Pons (tissue), 1 donor: ENCODE measurements around the gene MS4A15.

Source experiments
- DNase-seq: peaks from one replicate; pipeline ENCODE4 v3.0.0-alpha.2; 2016; ENCODE audit warnings: low spot score

Gene MS4A15

GRCh38 chr11:60777572-60777971 is 20.9 kb downstream of the MS4A15 start:
- DNase-seq: no peak

DNA sequence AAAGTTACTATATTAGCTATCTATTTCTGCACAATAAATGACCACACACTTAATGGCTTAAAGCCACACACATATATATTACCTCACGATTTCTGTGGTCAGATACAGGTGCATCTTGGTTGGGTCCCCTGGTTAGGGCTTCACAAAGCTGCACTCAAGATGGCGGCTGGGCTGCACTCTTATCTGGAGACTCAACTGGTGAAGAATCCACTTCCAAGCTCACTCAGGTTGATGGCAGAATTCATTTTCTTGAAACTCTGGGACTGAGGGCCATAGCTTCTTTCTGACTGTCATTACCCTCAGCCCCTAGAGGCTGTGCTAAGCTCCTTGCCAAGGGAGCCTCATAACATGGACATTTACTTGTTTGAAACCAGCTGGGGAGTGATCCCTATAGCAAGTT is 23.4 kb downstream of the MS4A15 start:
- DNase-seq: no peak

DNA sequence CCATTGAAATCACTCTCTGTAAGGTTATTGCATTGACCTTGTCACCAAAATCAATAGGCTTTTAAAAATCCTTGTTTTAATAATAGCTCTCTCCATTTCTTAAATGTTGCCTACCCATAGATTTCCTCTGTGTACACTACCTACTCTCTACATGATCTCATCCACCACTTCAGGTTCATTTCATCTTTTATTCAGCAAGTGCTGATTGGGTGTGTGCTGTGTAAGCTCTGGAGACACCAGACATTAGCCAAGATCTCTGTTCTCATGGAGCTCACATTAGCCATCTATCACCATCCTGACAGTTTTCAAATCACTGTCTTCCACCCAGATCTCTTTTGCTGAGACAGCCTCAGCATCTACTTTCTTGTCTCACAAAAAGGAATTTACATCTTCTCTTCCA is 24.1 kb downstream of the MS4A15 start:
- DNase-seq: no peak

GRCh38 chr11:60781286-60781980 is 24.8 kb downstream of the MS4A15 start:
- no peak for DNase-seq

GRCh38 chr11:60781981-60782316 is 25.3 kb downstream of the MS4A15 start:
- DNase-seq: no peak

DNA sequence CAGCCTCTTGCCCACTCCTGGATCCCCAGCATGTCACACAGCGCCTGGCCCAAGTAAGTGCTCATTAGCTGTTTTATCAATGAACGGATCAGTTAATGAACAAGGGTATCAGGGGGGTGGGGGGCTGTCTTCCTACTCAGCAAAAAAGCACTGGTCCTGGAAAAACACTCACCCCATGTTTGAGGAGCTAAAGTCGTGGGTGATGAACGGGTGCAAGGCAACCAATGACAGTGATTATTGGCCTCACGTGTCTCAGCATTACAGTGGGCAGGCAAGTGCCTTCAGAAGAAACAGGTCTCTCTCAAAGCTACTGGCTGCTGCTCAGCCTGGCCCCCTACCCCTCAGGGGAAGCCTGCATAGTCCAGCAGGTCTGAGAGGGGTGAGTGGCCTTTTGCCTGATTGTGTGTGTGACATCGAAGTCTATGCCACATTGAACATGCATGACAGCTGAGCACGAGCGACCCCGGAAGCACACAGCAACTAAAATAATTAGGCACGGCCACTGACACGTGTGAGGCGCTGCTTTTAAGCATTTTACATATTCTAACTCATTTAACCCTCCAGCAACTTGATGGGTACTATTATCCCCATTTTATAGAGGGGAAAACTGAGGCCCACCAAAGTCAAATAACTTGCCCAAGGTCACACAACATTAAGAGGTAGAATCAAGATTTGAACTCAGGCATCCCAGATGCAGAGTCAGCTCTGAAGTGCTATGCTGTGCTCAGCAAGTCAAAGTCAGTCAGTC is 25.9 kb downstream of the MS4A15 start:
- DNase-seq: no peak

- DNase-seq: no peak
Observed at GRCh38 chr11:60783141-60783484, 26.4 kb downstream of the MS4A15 start.

GRCh38 chr11:60783911-60784310 is 27.2 kb downstream of the MS4A15 start:
- DNase-seq: no peak

GRCh38 chr11:60785136-60785535 is 28.5 kb downstream of the MS4A15 start, which contains the start of gene MS4A10:
MS4A10 (plus strand) TSS chr11:60785333; CDS start chr11:60790336, 5,003 bp downstream.
- DNase-seq: no peak

- no peak for DNase-seq
Observed at GRCh38 chr11:60785806-60786361, 29.2 kb downstream of the MS4A15 start.

DNA sequence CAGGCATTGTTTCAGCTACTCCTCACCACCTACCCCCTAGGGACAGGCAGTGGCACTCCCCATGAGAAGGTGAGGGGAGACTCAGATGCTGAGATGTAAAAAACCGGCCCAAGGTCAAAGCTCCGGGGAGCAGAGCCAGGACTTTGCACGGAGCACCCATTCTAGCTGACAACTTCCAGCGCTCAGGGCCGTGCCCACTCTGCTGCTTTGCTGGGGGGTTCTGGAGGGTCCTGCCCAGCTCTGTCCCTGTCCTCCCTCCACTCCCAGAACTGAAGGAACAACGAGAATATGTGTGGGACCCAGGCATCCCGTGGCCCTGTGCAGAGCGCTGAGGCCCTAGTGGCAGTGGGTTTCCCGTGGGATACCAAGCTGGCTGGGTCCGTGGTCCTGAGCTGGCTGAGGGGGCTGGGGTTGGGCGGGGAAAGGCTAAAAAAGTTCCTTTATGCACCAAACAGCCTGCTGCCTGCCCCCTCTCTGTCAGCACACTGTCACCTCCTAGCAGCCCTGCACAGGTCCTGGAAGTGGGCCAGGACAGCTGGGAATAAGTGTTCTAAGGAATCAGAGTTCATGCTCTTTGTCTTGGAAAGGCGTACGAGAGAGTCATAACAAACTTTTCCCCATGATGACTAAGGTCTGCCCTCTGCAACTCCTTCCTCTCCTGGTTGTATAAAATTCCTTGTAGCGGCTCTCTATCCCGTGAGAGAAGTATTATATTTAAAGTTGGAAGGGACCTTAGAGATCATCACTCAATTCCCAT is 30.3 kb downstream of the MS4A15 start:
- DNase-seq: peak; percentile 14

DNA sequence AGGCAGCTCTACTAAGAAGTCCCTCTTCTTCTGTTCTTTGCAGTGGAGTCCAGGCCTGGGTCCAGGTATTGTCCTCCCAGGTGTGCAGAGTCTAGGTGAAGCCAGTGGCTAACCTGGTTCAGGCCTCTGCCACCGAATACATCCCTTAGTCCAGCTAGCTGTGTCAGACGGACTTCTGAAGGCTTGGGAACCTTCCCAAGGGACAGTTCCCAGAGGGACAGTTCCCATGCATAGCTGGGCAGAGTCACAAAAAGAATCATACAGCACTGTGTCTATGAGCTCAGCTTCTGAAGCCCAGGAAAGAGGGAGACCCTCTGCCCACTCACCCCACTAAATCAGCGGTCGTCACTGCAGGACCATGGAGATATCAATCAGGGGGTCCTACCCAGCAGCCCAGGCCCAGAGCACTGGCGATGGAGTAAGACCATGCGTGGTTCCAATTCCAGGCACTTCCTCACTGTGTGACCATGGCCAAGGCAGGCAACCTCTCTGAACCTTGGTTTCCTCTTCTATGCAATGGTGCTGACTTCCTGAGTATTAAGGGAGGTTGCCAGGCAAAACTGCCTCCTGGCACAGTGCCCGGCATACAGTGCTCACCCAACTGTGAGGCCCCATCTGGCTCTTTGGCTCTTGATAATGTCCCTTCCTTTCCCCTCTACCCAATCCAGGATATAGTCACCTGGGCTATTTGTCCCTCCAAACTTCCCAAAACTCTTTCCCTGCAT is 31.9 kb downstream of the MS4A15 start:
- no peak for DNase-seq

GRCh38 chr11:60790726-60791125 is 34.1 kb downstream of the MS4A15 start:
- no peak for DNase-seq

GRCh38 chr11:60791153-60791933 is 34.7 kb downstream of the MS4A15 start:
- no peak for DNase-seq

GRCh38 chr11:60792521-60792920 is 35.9 kb downstream of the MS4A15 start:
- no peak for DNase-seq

- no peak for DNase-seq
Observed at GRCh38 chr11:60795291-60795690, 38.6 kb downstream of the MS4A15 start.

DNA sequence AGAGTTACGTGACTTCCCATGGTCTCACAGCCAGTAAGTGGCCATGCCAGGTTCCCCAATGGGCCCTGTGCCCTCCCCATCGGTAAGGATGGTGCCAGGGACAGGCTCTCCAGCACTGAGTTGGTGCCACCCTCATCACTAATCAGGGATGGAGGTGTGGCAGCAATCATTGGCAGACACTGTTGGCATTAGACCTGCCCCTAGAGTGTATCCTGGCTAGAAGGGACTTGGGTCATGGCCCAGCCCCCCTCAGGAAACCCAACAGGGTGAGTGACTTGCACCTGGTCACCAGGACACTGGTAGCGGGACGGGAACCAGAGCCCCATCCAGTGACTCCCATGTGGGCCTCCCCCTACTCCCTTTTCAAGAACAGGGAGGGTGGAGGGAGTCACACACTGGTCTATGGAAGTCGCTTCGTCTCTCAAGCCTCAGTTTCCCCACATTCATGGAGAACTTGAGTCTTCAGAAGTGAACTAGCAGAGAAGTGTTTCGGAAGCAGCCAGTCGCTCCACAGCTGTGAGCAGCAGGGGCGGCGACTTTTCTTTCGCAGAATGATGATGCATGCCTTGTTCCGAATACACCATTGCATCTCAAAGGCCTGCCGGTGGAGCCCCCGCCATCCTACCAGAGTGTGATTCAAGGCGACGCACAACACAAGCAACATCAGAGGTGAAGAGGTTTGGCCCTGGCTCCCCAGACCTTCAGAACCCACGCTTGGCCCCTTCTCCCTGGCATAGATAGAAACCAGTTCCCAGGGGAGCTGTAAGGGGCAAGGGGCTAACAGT is 41.4 kb downstream of the MS4A15 start:
- no peak for DNase-seq

- DNase-seq: no peak
Observed at GRCh38 chr11:60798631-60799030, 42.0 kb downstream of the MS4A15 start.

GRCh38 chr11:60801194-60801593 is 44.5 kb downstream of the MS4A15 start:
- no peak for DNase-seq

- no peak for DNase-seq
Observed at GRCh38 chr11:60803273-60803936, 46.7 kb downstream of the MS4A15 start.
